Effector memory CD4-positive, alpha-beta T cell (primary cell): ENCODE measurements around the gene HIVEP3.

Source experiments
- DNase-seq, 3 donors: peaks; one replicate each; pipeline ENCODE4 v3.0.0-alpha.2; 2020
- H3K27ac ChIP-seq: 2 replicates; pipeline ENCODE4 v1.7.0; 2013; ENCODE audit warnings: mild to moderate bottlenecking, low read length, moderate library complexity; ENCODE audit not compliant: insufficient read depth, poor library complexity, severe bottlenecking
- H3K27me3 ChIP-seq: replicated peaks from 2 replicates; pipeline ENCODE4 v1.7.0; 2013; ENCODE audit warnings: mild to moderate bottlenecking, low read length; ENCODE audit not compliant: insufficient read depth, control insufficient read depth, poor library complexity, severe bottlenecking
- H3K36me3 ChIP-seq: 2 replicates; pipeline ENCODE4 v1.7.0; 2013; ENCODE audit warnings: mild to moderate bottlenecking, low read length, moderate library complexity; ENCODE audit not compliant: control insufficient read depth, insufficient read depth
- H3K4me1 ChIP-seq: 2 replicates; pipeline ENCODE4 v1.7.0; 2013; ENCODE audit warnings: low read length, mild to moderate bottlenecking; ENCODE audit not compliant: control insufficient read depth, insufficient read depth, poor library complexity, severe bottlenecking
- H3K4me3 ChIP-seq: 2 replicates; pipeline ENCODE4 v1.7.0; 2013; ENCODE audit warnings: low read length, low read depth, mild to moderate bottlenecking; ENCODE audit not compliant: insufficient read depth, poor library complexity, severe bottlenecking
- H3K9me3 ChIP-seq: 2 replicates; pipeline ENCODE4 v1.7.0; 2013; ENCODE audit warnings: mild to moderate bottlenecking, low read length, moderate library complexity; ENCODE audit not compliant: control insufficient read depth

The HIVEP3 gene

DNA sequence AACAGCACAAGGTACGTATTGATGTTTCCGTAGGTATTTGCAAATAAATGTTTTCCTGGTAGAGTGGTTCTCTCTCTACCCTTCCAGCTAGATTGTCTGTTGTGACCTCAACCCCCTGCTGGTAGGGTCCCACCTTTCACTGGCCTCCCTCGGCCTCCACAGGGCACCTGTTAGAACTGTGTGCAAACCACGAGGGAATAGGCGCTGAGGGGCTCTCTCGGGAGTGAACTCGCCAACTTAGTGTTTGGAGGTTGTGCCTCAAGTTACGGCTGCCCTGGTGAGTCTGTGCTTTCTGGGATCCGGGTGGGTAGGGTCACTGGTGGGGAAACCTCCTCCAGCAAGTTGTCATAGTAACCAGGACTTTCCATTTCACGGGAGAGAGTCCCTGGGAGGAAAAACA lies 229.6 kb downstream of the HIVEP3 start:
- H3K36me3 ChIP-seq: no peaks in the 10 kb centered on the region
- no peaks in the 10 kb centered on the region for H3K9me3 ChIP-seq
- H3K4me3 ChIP-seq: no peak overlapping the region
- no peak overlapping the region for H3K27ac ChIP-seq
- DNase-seq: no peak
- peaks cover 4% of the 10 kb centered on the region for H3K4me1 ChIP-seq
- H3K27me3 ChIP-seq: no peaks in the 10 kb centered on the region

GRCh38 chr1:41687007-41687406 lies 231.7 kb downstream of the HIVEP3 start:
- H3K9me3 ChIP-seq: no peaks in the 10 kb centered on the region
- no peaks in the 10 kb centered on the region for H3K36me3 ChIP-seq
- no peak overlapping the region for H3K27ac ChIP-seq
- no peak for DNase-seq
- no peak overlapping the region for H3K4me3 ChIP-seq
- H3K27me3 ChIP-seq: no peaks in the 10 kb centered on the region
- H3K4me1 ChIP-seq: peaks cover 25% of the 10 kb centered on the region

GRCh38 chr1:41683681-41684500 lies 234.8 kb downstream of the HIVEP3 start:
- Histone ChIP-seq H3K27ac (no peak overlapping the region), H3K36me3 (no peaks in the 10 kb centered on the region), H3K9me3 (no peaks in the 10 kb centered on the region), H3K4me1 (peaks cover 33% of the 10 kb centered on the region), H3K27me3 (no peaks in the 10 kb centered on the region), H3K4me3 (peak overlapping the region; percentile 10)
- no peak for DNase-seq

DNA sequence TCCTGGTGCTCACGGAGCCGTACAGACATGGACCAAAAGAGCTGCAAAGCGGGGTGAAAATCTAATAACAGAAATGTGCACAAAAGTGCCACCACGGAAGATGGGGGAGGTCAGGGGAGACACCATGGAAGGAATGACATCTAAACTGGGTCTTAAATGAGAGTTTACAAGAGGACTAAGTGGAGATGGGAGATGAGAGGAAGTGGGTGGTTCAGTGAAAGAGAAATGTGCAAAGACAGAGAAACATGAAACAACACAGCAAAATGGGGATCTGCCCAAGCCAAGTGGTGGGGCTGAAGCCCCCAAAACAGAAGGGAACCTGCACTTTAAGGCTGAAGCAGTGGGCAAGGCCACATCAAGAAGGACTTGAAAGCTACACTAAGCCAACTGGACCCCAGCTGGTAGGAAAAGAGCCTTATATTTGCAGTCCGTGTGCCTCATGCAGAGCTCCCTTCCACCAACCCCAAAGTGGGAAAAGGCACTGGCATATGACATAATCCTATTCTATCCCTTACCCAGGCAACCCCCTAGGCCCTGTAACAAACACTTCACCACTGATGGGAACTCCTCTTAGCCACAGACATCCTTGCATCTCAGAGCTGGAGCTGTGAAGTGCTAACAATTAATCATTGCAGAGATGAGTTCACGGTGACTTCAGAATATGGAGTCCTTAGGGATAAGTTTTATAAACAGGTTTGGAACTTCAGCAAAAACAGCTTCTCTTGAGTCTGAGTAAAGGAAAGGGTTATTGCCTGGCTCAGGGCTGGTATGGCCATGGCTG lies 235.7 kb downstream of the HIVEP3 start:
- H3K9me3 ChIP-seq: no peaks in the 10 kb centered on the region
- no peak for DNase-seq
- H3K36me3 ChIP-seq: no peaks in the 10 kb centered on the region
- no peaks in the 10 kb centered on the region for H3K27me3 ChIP-seq
- H3K4me1 ChIP-seq: peaks cover 38% of the 10 kb centered on the region
- peak overlapping the region; percentile 10 for H3K4me3 ChIP-seq
- no peak overlapping the region for H3K27ac ChIP-seq

- no peaks in the 10 kb centered on the region for H3K36me3 ChIP-seq
- no peak for DNase-seq
- H3K9me3 ChIP-seq: no peaks in the 10 kb centered on the region
- H3K4me3 ChIP-seq: no peak overlapping the region
- H3K27ac ChIP-seq: no peak overlapping the region
- no peaks in the 10 kb centered on the region for H3K27me3 ChIP-seq
- peaks cover 38% of the 10 kb centered on the region for H3K4me1 ChIP-seq
Observed at GRCh38 chr1:41682149-41682548, 236.6 kb downstream of the HIVEP3 start.

- no peak for DNase-seq
- Histone ChIP-seq H3K4me1 (peaks cover 38% of the 10 kb centered on the region), H3K9me3 (no peaks in the 10 kb centered on the region), H3K4me3 (no peak overlapping the region), H3K27ac (no peak overlapping the region), H3K27me3 (no peaks in the 10 kb centered on the region), H3K36me3 (no peaks in the 10 kb centered on the region)
Observed at GRCh38 chr1:41681331-41682098, 237.2 kb downstream of the HIVEP3 start.

DNA sequence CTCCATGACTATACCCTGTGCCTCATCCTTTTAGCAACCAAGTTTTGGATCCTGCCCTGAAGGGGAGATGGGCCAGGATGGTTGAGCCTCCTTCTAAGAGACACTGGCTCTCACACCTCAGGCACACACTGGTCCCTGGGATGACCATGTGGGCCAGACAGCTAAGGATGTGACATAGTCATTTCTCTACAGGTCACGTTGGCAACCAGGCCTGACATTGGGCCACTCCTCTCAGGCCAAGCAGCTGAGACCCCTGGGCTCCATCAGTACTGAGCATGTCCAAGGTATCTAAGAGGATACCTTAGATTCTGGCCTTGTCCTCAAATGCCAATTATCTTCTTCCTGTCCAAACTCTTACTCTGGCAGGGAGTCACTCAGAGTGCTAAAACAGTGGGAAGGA lies 238.7 kb downstream of the HIVEP3 start:
- Histone ChIP-seq H3K4me1 (peaks cover 43% of the 10 kb centered on the region), H3K4me3 (no peak overlapping the region), H3K27me3 (no peaks in the 10 kb centered on the region), H3K9me3 (no peaks in the 10 kb centered on the region), H3K27ac (no peak overlapping the region), H3K36me3 (no peaks in the 10 kb centered on the region)
- DNase-seq: no peak

- Histone ChIP-seq H3K27me3 (no peaks in the 10 kb centered on the region), H3K36me3 (no peaks in the 10 kb centered on the region), H3K27ac (no peak overlapping the region), H3K9me3 (no peaks in the 10 kb centered on the region), H3K4me3 (no peak overlapping the region), H3K4me1 (peaks cover 47% of the 10 kb centered on the region)
- no peak for DNase-seq
Observed at GRCh38 chr1:41679531-41679930, 239.2 kb downstream of the HIVEP3 start.

DNA sequence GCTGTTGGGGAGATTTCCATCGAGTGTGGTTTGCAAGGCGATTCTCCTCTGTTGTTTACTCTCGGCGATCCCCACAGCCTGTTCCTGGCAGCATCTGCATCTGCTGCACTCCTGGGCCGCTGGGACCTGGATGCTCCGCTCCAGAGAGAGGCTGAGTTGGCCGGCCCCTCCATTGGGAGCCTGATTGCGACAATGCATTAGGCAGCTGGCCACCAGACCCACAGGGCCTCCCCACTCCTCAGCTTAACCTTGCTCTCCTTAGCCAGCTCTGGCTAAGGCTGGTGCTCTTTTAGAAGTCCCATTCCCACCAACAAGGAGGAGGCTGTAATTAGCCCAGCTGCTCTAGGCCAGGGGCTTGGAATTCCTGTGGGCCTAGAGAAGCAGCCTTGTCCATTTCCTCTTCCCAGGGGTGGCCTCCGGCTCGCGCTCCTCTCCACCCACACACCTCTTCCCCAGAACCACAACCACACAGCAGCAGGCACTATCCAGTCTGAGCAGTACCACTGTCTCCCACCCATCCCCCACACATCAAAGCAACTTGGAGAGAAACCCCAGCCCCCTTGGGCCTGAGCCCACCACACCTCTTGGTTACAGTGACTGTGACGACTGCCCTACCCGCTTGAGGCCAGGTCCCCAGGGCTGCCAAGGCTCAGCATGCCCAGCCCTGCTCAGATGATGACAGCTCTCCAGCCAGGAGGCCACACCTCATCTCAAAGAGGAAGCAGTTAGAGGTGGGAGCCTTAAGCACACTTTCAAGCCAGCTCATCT lies 240.4 kb downstream of the HIVEP3 start:
- H3K27ac ChIP-seq: no peak overlapping the region
- no peaks in the 10 kb centered on the region for H3K36me3 ChIP-seq
- no peaks in the 10 kb centered on the region for H3K9me3 ChIP-seq
- no peak overlapping the region for H3K4me3 ChIP-seq
- no peak for DNase-seq
- peaks cover 44% of the 10 kb centered on the region for H3K4me1 ChIP-seq
- no peaks in the 10 kb centered on the region for H3K27me3 ChIP-seq
